Hepatocyte (in vitro differentiated cells): ENCODE measurements around the gene MEIOC. TPM values are rescaled to one million over a fixed set of nuclear protein-coding genes. Genes with fewer than 3 reads are reported as not detected.
A peak's percentile ranks its signal among the peaks of the same experiment; 100 is the strongest.
"Not testable (repeated sequence)": the region's sequence is repeated elsewhere in the genome, so short reads cannot be mapped to it uniquely, and the experiment has no call there.

Experiments used
- DNase-seq: peaks from one replicate; pipeline ENCODE4 v3.0.0-alpha.2; 2016; ENCODE audit warnings: low spot score
- H2AFZ ChIP-seq: fragments of 200-600 bp; sonication (generic); 2 replicates; pipeline ENCODE4 v1.6.0; 2016; ENCODE audit warnings: antibody characterized with exemption, mild to moderate bottlenecking
- H3K27ac ChIP-seq: fragments of 200-600 bp; sonication (generic); 2 replicates; pipeline ENCODE4 v1.5.1; 2016; ENCODE audit warnings: mild to moderate bottlenecking
- H3K27me3 ChIP-seq: fragments of 200-600 bp; sonication (generic); 2 replicates; pipeline ENCODE4 v1.6.1; 2016
- H3K36me3 ChIP-seq: fragments of 200-600 bp; sonication (generic); replicated peaks from 2 replicates; pipeline ENCODE4 v1.5.1; 2016; ENCODE audit warnings: low read depth; ENCODE audit not compliant: insufficient read depth
- H3K4me1 ChIP-seq: fragments of 200-600 bp; sonication (generic); 2 replicates; pipeline ENCODE4 v1.5.1; 2016; ENCODE audit warnings: mild to moderate bottlenecking, moderate library complexity; ENCODE audit not compliant: insufficient read depth
- H3K4me2 ChIP-seq: fragments of 200-600 bp; sonication (generic); 2 replicates; pipeline ENCODE4 v1.6.0; 2016
- H3K4me3 ChIP-seq: fragments of 200-600 bp; sonication (generic); 2 replicates; pipeline ENCODE4 v1.5.1; 2016; ENCODE audit warnings: mild to moderate bottlenecking
- H3K79me2 ChIP-seq: fragments of 200-600 bp; sonication (generic); 2 replicates; pipeline ENCODE4 v1.6.0; 2017; ENCODE audit warnings: mild to moderate bottlenecking
- H3K9me2 ChIP-seq: fragments of 200-600 bp; sonication (generic); replicated peaks from 2 replicates; pipeline ENCODE4 v1.6.0; 2017; ENCODE audit warnings: mild to moderate bottlenecking; ENCODE audit not compliant: insufficient read depth
- H3K9me3 ChIP-seq: fragments of 200-600 bp; sonication (generic); 2 replicates; pipeline ENCODE4 v1.5.1; 2016; ENCODE audit warnings: low read depth, mild to moderate bottlenecking
- H4K20me1 ChIP-seq: fragments of 200-600 bp; sonication (generic); 2 replicates; pipeline ENCODE4 v1.6.0; 2016; ENCODE audit warnings: mild to moderate bottlenecking; ENCODE audit not compliant: insufficient read depth, poor library complexity, severe bottlenecking
- EZH2 ChIP-seq: fragments of 200-600 bp; sonication (generic); IDR thresholded peaks from 2 replicates; pipeline ENCODE4 v1.6.1; 2016; ENCODE audit warnings: antibody characterized with exemption, mild to moderate bottlenecking, borderline replicate concordance
- EZH2phosphoT487 ChIP-seq: fragments of 200-600 bp; sonication (generic); IDR thresholded peaks from one replicate; pipeline ENCODE4 v1.6.1; 2018; ENCODE audit warnings: antibody characterized with exemption, mild to moderate bottlenecking, low read depth, moderate library complexity; ENCODE audit not compliant: unreplicated experiment, severe bottlenecking
- WGBS: methylation state at CpG from one replicate; pipeline ENCODE4 v1.1.6; 2016; ENCODE audit warnings: low lambda C conversion rate; ENCODE audit errors: missing lambda C conversion rate; 5-methylcytosine and 5-hydroxymethylcytosine counted together
- polyA plus RNA-seq: library from polyadenylated mRNA; unstranded; fragments of >200 nt; fragmentation: Nextera tagmentation; extraction: Ambion mirVana; gene quantifications from 2 replicates; pipeline ENCODE4 v1.2.1, GENCODE V29; 2016
- total RNA-seq: library from RNA; depleted of rRNA; stranded (reverse); fragments of >200 nt; gene quantifications from 2 replicates; pipeline ENCODE4 v1.2.3, GENCODE V29; 2014
- TF ChIP-seq, protein P1 (sequence below): fragments of 200-600 bp; sonication (generic); IDR thresholded peaks from 2 replicates; pipeline ENCODE4 v1.5.1; 2016; ENCODE audit warnings: antibody characterized with exemption, mild to moderate bottlenecking; ENCODE audit not compliant: poor library complexity

The MEIOC gene
- total and polyA plus RNA-seq, 2 experiments from 2014 or later = 0.13 to 0.18 TPM

DNA sequence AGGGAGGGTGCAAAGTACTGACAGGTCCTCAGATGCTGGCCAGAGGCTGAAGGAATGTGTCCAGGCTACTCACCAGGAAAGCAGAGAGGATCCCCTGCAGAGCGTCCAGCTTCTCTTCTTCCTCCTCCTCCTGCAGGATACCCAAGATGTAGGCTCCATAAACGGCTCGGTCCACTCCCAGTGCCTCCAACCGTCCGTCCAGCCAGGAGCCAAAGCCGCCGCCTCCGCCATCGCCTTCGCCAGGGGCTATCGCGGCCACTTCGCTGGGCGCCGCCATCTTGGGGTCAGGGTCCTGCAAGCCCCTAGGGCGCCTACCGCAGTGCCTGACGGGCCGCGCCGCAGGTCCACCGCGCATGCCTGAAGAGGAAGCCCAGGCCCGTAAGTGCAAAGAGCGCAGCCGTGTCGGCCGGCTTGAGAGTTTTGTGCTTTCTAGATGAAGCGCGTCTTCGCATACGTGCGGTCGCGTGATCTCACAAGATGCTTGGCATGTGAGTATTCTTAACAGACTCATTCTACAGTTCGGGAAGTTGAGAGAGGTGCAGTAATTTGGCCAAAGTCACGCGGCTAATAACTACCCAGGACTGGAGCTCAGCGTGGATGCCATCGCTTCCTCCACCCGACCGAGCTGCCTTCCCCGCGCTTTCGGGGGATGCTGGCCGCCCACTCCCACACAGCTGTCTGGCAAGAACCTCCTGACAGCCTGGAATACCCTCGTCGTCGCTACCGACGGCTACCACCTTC is 33.4 kb downstream of the MEIOC start, which contains the start of gene CCDC43:
CCDC43 (minus strand) TSS at position 300 of the 741 bp plus-strand sequence; CDS start at position 277, 23 bp downstream.
- H4K20me1 ChIP-seq = no peaks in the 10 kb centered on the region
- peaks cover 46% of the 10 kb centered on the region for H3K79me2 ChIP-seq

DNA sequence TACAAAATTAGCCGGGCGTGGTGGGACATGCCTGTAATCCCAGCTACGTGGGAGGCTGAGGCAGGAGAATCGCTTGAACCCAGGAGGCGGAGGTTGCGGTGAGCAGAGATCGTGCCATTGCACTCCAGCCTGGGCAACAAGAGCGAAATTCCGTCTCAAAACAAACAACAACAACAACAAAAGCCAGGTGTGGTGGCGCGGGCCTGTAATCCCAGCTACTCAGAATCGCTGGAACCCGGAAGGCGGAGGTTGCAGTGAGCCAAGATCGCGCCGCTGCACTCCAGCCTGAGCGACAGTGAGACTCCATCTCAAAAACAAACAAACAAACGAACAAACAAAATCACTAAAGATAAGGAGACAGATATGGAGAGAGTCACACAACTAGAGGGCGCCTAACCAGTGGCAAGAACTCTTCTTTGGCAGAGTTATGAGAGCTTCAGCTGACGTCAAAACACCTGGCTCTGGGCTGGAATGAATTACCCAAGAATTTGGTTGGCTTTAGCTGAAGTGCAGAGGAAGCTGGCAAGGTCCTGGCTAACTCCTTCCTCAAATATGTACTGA is 34.6 kb downstream of the MEIOC start:
- H3K4me3 ChIP-seq, H3K36me3 ChIP-seq, H3K9me2 ChIP-seq, H3K4me1 ChIP-seq, H3K27me3 ChIP-seq, H3K9me3 ChIP-seq, H4K20me1 ChIP-seq: not testable (repeated sequence)
- Histone ChIP-seq H3K4me2 (peak overlapping the region; percentile 78), H3K27ac (peak overlapping the region; percentile 90), H2AFZ (peak overlapping the region; percentile 77), H3K79me2 (peaks cover 34% of the 10 kb centered on the region)
- 77% methylated on average over 21 of the region's 21 CpGs for WGBS
- TF ChIP-seq, protein P1, sequence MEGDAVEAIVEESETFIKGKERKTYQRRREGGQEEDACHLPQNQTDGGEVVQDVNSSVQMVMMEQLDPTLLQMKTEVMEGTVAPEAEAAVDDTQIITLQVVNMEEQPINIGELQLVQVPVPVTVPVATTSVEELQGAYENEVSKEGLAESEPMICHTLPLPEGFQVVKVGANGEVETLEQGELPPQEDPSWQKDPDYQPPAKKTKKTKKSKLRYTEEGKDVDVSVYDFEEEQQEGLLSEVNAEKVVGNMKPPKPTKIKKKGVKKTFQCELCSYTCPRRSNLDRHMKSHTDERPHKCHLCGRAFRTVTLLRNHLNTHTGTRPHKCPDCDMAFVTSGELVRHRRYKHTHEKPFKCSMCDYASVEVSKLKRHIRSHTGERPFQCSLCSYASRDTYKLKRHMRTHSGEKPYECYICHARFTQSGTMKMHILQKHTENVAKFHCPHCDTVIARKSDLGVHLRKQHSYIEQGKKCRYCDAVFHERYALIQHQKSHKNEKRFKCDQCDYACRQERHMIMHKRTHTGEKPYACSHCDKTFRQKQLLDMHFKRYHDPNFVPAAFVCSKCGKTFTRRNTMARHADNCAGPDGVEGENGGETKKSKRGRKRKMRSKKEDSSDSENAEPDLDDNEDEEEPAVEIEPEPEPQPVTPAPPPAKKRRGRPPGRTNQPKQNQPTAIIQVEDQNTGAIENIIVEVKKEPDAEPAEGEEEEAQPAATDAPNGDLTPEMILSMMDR = peak; percentile 12
- DNase-seq = peak; percentile 29

More for the DNA sequence above, 33.4 kb downstream of the MEIOC start, which contains the start of gene CCDC43:
- H3K9me2 ChIP-seq = no peaks in the 10 kb centered on the region
- TF ChIP-seq EZH2 (no peak), EZH2phosphoT487 (no peak)
- TF ChIP-seq, protein P1 = no peak
- H3K9me3 ChIP-seq = no peaks in the 10 kb centered on the region
- H3K27me3 ChIP-seq = no peaks in the 10 kb centered on the region
- peak within 1 kb of the TSS; percentile 91 for H3K4me2 ChIP-seq
- H3K27ac ChIP-seq = peak within 1 kb of the TSS; percentile 90
- H3K36me3 ChIP-seq = no peaks in the 10 kb centered on the region
- peak; percentile 97 for DNase-seq
- H2AFZ ChIP-seq = peak within 1 kb of the TSS; percentile 88
- no peaks in the 10 kb centered on the region for H3K4me1 ChIP-seq
- peak within 1 kb of the TSS; percentile 78 for H3K4me3 ChIP-seq
- WGBS = under 1% methylated on average over 51 of the region's 51 CpGs

DNA sequence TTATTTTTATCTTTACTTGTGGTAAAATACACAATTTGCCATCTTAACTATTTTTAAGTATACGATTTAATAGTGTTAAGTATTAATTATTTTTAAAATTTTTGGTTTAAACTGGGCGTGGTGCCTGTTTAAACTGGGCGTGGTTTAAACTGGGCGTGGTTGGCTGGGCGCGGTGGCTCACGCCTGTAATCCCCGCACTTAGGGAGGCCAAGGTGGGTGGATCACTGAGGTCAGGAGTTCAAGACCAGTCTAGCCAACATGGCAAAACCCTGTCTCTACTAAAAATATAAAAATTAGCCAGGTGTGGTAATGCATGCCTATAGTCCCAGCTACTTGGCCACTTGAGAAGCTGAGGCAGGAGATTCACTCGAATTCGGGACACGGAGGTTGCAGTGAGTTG is 37.3 kb downstream of the MEIOC start:
- 91% methylated on average over 11 of the region's 11 CpGs for WGBS
- Histone ChIP-seq H3K27ac (no peak overlapping the region), H2AFZ (no peak overlapping the region), H3K4me3 (no peak overlapping the region), H3K9me3 (no peaks in the 10 kb centered on the region), H3K27me3 (no peaks in the 10 kb centered on the region), H3K36me3 (no peaks in the 10 kb centered on the region), H3K79me2 (peaks cover 7% of the 10 kb centered on the region), H4K20me1 (no peaks in the 10 kb centered on the region), H3K4me2 (no peak overlapping the region), H3K4me1 (no peaks in the 10 kb centered on the region), H3K9me2 (no peaks in the 10 kb centered on the region)
- no peak for DNase-seq
- TF ChIP-seq EZH2 (no peak), EZH2phosphoT487 (no peak)
- TF ChIP-seq, protein P1 = no peak

DNA sequence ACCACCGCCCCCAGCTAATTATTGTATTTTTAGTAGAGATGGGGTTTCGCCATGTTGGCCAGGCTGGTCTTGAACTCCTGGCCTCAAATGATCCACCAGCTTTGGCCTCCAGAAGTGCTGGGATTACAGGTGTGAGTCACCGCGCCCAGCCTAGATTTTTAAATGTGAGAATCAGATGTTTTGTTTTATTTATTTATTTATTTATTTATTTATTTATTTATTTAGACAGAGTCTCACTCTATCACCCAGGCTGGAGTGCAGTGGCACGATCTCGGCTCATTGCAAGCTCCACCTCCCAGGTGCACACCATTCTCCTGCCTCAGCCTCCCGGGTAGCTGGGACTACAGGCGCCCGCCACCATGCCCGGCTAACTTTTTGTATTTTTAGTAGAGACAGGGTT is 44.0 kb downstream of the MEIOC start:
- not testable (repeated sequence) for H3K9me3 ChIP-seq, H3K36me3 ChIP-seq, H3K4me2 ChIP-seq, H3K27me3 ChIP-seq, H4K20me1 ChIP-seq, H3K9me2 ChIP-seq, DNase-seq, H3K27ac ChIP-seq, H3K79me2 ChIP-seq, H2AFZ ChIP-seq, H3K4me3 ChIP-seq, H3K4me1 ChIP-seq
- WGBS = 92% methylated on average over 10 of the region's 10 CpGs
